ENCODE data around the gene TMBIM6.

GRCh38 chr12:49744363-49744885 is 3.1 kb downstream of the TMBIM6 start:
- TF ChIP-seq, protein P1, sequence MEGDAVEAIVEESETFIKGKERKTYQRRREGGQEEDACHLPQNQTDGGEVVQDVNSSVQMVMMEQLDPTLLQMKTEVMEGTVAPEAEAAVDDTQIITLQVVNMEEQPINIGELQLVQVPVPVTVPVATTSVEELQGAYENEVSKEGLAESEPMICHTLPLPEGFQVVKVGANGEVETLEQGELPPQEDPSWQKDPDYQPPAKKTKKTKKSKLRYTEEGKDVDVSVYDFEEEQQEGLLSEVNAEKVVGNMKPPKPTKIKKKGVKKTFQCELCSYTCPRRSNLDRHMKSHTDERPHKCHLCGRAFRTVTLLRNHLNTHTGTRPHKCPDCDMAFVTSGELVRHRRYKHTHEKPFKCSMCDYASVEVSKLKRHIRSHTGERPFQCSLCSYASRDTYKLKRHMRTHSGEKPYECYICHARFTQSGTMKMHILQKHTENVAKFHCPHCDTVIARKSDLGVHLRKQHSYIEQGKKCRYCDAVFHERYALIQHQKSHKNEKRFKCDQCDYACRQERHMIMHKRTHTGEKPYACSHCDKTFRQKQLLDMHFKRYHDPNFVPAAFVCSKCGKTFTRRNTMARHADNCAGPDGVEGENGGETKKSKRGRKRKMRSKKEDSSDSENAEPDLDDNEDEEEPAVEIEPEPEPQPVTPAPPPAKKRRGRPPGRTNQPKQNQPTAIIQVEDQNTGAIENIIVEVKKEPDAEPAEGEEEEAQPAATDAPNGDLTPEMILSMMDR (conservative IDR thresholded peaks at IDR 0.05; ENCODE audit: low read length), result no peak
- no peak for TF ChIP-seq EZH2phosphoT487 (IDR thresholded peaks at IDR 0.05; ENCODE audit: borderline replicate concordance, low read depth, low read length)

Measured in OCI-LY7 (cell line).